PC-3 (cell line): ENCODE measurements around the gene SETDB1. TPM values are rescaled to one million over a fixed set of nuclear protein-coding genes. Genes with fewer than 3 reads are reported as not detected.

Experiments
- ATAC-seq: fragments of 200-7000 bp; cut with Tn5 transposase; 2 replicates; pipeline ENCODE4 v1.9.1; 2020; ENCODE audit warnings: mild to moderate bottlenecking, moderate library complexity
- BruUV-seq: library from RNA; stranded (reverse); fragments of 400-500 nt; replicated peaks from 2 replicates; lab custom pipeline; 2021; lab: Mats Ljungman, UMichigan
- CTCF ChIA-PET: fragments of 300-600 bp; sonication (Branson Sonifier 250); formaldehyde crosslinking; loops from one replicate; lab custom pipeline; 2022; ENCODE audit warnings: antibody characterized with exemption; lab: Charles Lee
- POLR2A ChIA-PET: fragments of 300-600 bp; sonication (Branson Sonifier 250); formaldehyde crosslinking; loops from one replicate; lab custom pipeline; 2022; ENCODE audit warnings: antibody characterized with exemption; ENCODE audit not compliant: unreplicated experiment; lab: Charles Lee
- DNase-seq: peaks from one replicate; pipeline ENCODE4 v3.0.0-alpha.2; 2015
- H2AFZ ChIP-seq: fragments of 300-600 bp; sonication (generic); 2 replicates; pipeline ENCODE4 v1.6.0; 2016; ENCODE audit warnings: antibody characterized with exemption, low read length
- H3F3A ChIP-seq: fragments of 300-600 bp; sonication (generic); one replicate; pipeline ENCODE4 v1.6.0; 2017; ENCODE audit warnings: antibody characterized with exemption, low read length, control low read depth, mild to moderate bottlenecking; ENCODE audit not compliant: unreplicated experiment
- H3K27ac ChIP-seq: fragments of 300-600 bp; sonication (generic); 2 replicates; pipeline ENCODE4 v1.5.1; 2016; ENCODE audit warnings: mild to moderate bottlenecking, low read length
- H3K27me3 ChIP-seq: fragments of 300-600 bp; sonication (generic); 2 replicates; pipeline ENCODE4 v1.6.1; 2016; ENCODE audit warnings: low read length, mixed read lengths
- H3K36me3 ChIP-seq: fragments of 300-600 bp; sonication (generic); 2 replicates; pipeline ENCODE4 v1.6.1; 2016; ENCODE audit warnings: low read depth, mixed run types, low read length, mixed read lengths
- H3K4me1 ChIP-seq: fragments of 300-600 bp; sonication (generic); 2 replicates; pipeline ENCODE4 v1.5.1; 2016; ENCODE audit warnings: low read length; ENCODE audit not compliant: insufficient read depth
- H3K4me2 ChIP-seq: fragments of 300-600 bp; sonication (generic); 2 replicates; pipeline ENCODE4 v1.6.0; 2016; ENCODE audit warnings: low read length
- H3K4me3 ChIP-seq: fragments of 300-600 bp; sonication (generic); 2 replicates; pipeline ENCODE4 v1.5.1; 2016; ENCODE audit warnings: mild to moderate bottlenecking, low read length, mixed read lengths
- H3K79me2 ChIP-seq: fragments of 300-600 bp; sonication (generic); 2 replicates; pipeline ENCODE4 v1.6.1; 2017; ENCODE audit warnings: low read length, mixed read lengths
- H3K9ac ChIP-seq: fragments of 300-600 bp; sonication (generic); 2 replicates; pipeline ENCODE4 v1.6.0; 2016; ENCODE audit warnings: mild to moderate bottlenecking, low read length
- H3K9me2 ChIP-seq: fragments of 300-600 bp; sonication (generic); replicated peaks from 2 replicates; pipeline ENCODE4 v1.6.1; 2016; ENCODE audit warnings: mixed run types, low read length, mixed read lengths
- H3K9me3 ChIP-seq: fragments of 300-600 bp; sonication (generic); 2 replicates; pipeline ENCODE4 v1.6.1; 2016; ENCODE audit warnings: low read length, mixed read lengths
- H4K20me1 ChIP-seq: fragments of 300-600 bp; sonication (generic); 2 replicates; pipeline ENCODE4 v1.6.1; 2016; ENCODE audit warnings: low read length, mixed read lengths
- CTCF ChIP-seq: fragments of 300-600 bp; sonication (generic); conservative IDR thresholded peaks from 2 replicates; pipeline ENCODE4 v1.5.1; 2017; ENCODE audit warnings: antibody characterized with exemption, low read depth, mild to moderate bottlenecking, low read length
- EZH2 ChIP-seq: fragments of 300-600 bp; sonication (generic); IDR thresholded peaks from one replicate; pipeline ENCODE4 v1.6.1; 2017; ENCODE audit warnings: antibody characterized with exemption, mild to moderate bottlenecking, low read length; ENCODE audit not compliant: unreplicated experiment
- EZH2phosphoT487 ChIP-seq: fragments of 300-600 bp; sonication (generic); IDR thresholded peaks from 2 replicates; pipeline ENCODE4 v1.6.1; 2018; ENCODE audit warnings: mild to moderate bottlenecking, antibody characterized with exemption, low read length, borderline replicate concordance
- intact Hi-C: fragments of 100-400 bp; cut with micrococcal nuclease; formaldehyde crosslinking; loops from 2 replicates; pipeline ENCODE4 v1.9.0; 2023
- total RNA-seq: library from RNA; depleted of rRNA; stranded (reverse); fragments of >200 nt; gene quantifications from 2 replicates; pipeline ENCODE4 v1.2.3, GENCODE V29; 2014

SETDB1 gene
- total RNA-seq, 1 experiment from 2014 or later: 42.4 TPM

GRCh38 chr1:150997126-150997872 is 71.1 kb downstream of the SETDB1 start:
- intact Hi-C loops: loop anchor here (2.0 to 10.0 kb wide), 2 partner anchors 18 to 432 kb away; no protein-coding TSS in a partner anchor

DNA sequence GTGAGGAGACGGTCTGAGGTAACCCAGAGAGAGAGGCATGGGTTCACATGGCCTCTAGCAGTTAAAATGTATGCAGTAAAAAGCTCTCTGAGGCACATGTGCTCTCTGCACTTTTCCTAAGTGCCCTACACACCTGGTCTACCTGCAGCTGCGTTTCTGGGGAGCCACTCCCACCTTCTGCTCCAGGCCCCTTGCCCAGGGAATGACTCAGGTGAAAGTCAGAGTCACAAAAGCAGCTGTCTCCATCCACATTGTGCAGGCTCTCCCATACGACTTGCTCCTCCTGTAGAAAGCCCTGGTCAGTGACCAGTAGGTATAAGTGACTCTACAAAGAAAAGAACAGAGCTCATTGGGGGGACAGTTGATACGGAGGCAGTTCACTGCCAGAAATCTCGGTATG is 71.8 kb downstream of the SETDB1 start:
- Histone ChIP-seq H3K27ac (peak overlapping the region; percentile 52), H2AFZ (no peak overlapping the region), H3F3A (no peaks in the 10 kb centered on the region), H3K9me2 (no peaks in the 10 kb centered on the region), H3K4me1 (peaks cover 22% of the 10 kb centered on the region), H3K9ac (no peak overlapping the region), H3K27me3 (no peaks in the 10 kb centered on the region), H3K79me2 (no peaks in the 10 kb centered on the region), H3K4me3 (no peak overlapping the region), H3K9me3 (no peaks in the 10 kb centered on the region), H3K36me3 (no peaks in the 10 kb centered on the region), H4K20me1 (no peaks in the 10 kb centered on the region), H3K4me2 (no peak overlapping the region)
- POLR2A ChIA-PET: interaction anchor here (0.6 kb wide), 1 partner anchor 679 kb away, joined by 15 read pairs; no protein-coding TSS in a partner anchor
- TF ChIP-seq EZH2 (no peak), CTCF (no peak), EZH2phosphoT487 (no peak)
- DNase-seq (peak; percentile 76), ATAC-seq (peak; percentile 62)
- intact Hi-C loops: loop anchor here (2.0 to 10.0 kb wide), 2 partner anchors 19 to 433 kb away; no protein-coding TSS in a partner anchor
- BruUV-seq: no TSS peak
- CTCF ChIA-PET: interaction anchor here (0.5 to 1.3 kb wide), 2 partner anchors 9 to 433 kb away, joined by 5 read pairs; partner anchors contain the start of gene MINDY1

More at GRCh38 chr1:150997126-150997872, 71.1 kb downstream of the SETDB1 start:
- Histone ChIP-seq H2AFZ (no peak overlapping the region), H3K27ac (peak overlapping the region; percentile 52; the same call in 1 of the 2 replicates), H3K36me3 (no peaks in the 10 kb centered on the region), H3K9ac (no peak overlapping the region), H3K9me2 (no peaks in the 10 kb centered on the region), H3K27me3 (no peaks in the 10 kb centered on the region), H4K20me1 (no peaks in the 10 kb centered on the region), H3K4me2 (no peak overlapping the region), H3K79me2 (no peaks in the 10 kb centered on the region), H3K4me1 (peaks cover 22% of the 10 kb centered on the region), H3F3A (no peaks in the 10 kb centered on the region), H3K4me3 (no peak overlapping the region), H3K9me3 (no peaks in the 10 kb centered on the region)
- POLR2A ChIA-PET: interaction anchor here (0.7 kb wide), 1 partner anchor 211 kb away, joined by 4 read pairs; no protein-coding TSS in a partner anchor
- no TSS peak for BruUV-seq
- no peak for ATAC-seq
- no peak for DNase-seq
- CTCF ChIA-PET: interaction anchor here (0.7 to 1.7 kb wide), 3 partner anchors 9 to 51 kb away, joined by 5 to 17 read pairs (median 5); partner anchors contain the start of gene MINDY1
- TF ChIP-seq CTCF (no peak), EZH2phosphoT487 (no peak), EZH2 (no peak)
